Loucy (cell line): Measurements from ENCODE around the gene TCTN3.
A peak's percentile ranks its signal among the peaks of the same experiment; 100 is the strongest.
"Not testable (repeated sequence)": the region's sequence is repeated elsewhere in the genome, so short reads cannot be mapped to it uniquely, and the experiment has no call there.

ENCODE experiments used
- H2AFZ ChIP-seq: fragments of 200-600 bp; sonication (generic); 2 replicates; pipeline ENCODE4 v1.6.0; 2016; ENCODE audit warnings: antibody characterized with exemption, mild to moderate bottlenecking, low read length, moderate library complexity
- H3F3A ChIP-seq: fragments of 200-600 bp; 2 replicates; pipeline ENCODE4 v1.6.0; 2016; ENCODE audit warnings: antibody characterized with exemption, low read depth, mild to moderate bottlenecking
- H3K27me3 ChIP-seq: fragments of 200-600 bp; sonication (generic); 2 replicates; pipeline ENCODE4 v1.6.1; 2014; ENCODE audit warnings: low read length, mild to moderate bottlenecking; ENCODE audit not compliant: insufficient read depth, poor library complexity, severe bottlenecking
- H3K36me3 ChIP-seq: fragments of 200-600 bp; sonication (generic); 2 replicates; pipeline ENCODE4 v1.6.1; 2016; ENCODE audit warnings: low read length; ENCODE audit not compliant: insufficient read depth
- H3K4me1 ChIP-seq: fragments of 200-600 bp; sonication (generic); 2 replicates; pipeline ENCODE4 v1.5.1; 2014; ENCODE audit warnings: low read length, mild to moderate bottlenecking; ENCODE audit not compliant: insufficient read depth, poor library complexity, severe bottlenecking
- H3K4me2 ChIP-seq: fragments of 200-600 bp; sonication (generic); 2 replicates; pipeline ENCODE4 v1.6.0; 2014; ENCODE audit warnings: antibody characterized with exemption, low read length, low read depth, mild to moderate bottlenecking; ENCODE audit not compliant: poor library complexity, severe bottlenecking
- H3K4me3 ChIP-seq: fragments of 200-600 bp; sonication (generic); 2 replicates; pipeline ENCODE4 v1.5.1; 2014; ENCODE audit warnings: low read length, mild to moderate bottlenecking, mixed read lengths; ENCODE audit not compliant: poor library complexity, severe bottlenecking
- H3K79me2 ChIP-seq: fragments of 200-600 bp; sonication (generic); 2 replicates; pipeline ENCODE4 v1.6.1; 2014; ENCODE audit warnings: low read length; ENCODE audit not compliant: insufficient read depth
- H3K9ac ChIP-seq: fragments of 200-600 bp; sonication (generic); 2 replicates; pipeline ENCODE4 v1.6.0; 2014; ENCODE audit warnings: mild to moderate bottlenecking, low read depth, low read length, moderate library complexity; ENCODE audit not compliant: poor library complexity, severe bottlenecking
- H3K9me2 ChIP-seq: fragments of 200-600 bp; sonication (generic); replicated peaks from 2 replicates; pipeline ENCODE4 v1.6.1; 2016; ENCODE audit warnings: low read depth, low read length, mixed read lengths
- H3K9me3 ChIP-seq: fragments of 200-600 bp; sonication (generic); 2 replicates; pipeline ENCODE4 v1.6.1; 2014; ENCODE audit warnings: mild to moderate bottlenecking, antibody characterized with exemption, low read length, low read depth; ENCODE audit not compliant: insufficient read depth
- H4K20me1 ChIP-seq: fragments of 200-600 bp; sonication (generic); 2 replicates; pipeline ENCODE4 v1.6.0; 2014; ENCODE audit warnings: antibody characterized with exemption, low read length, mild to moderate bottlenecking; ENCODE audit not compliant: insufficient read depth, poor library complexity, severe bottlenecking
- EZH2phosphoT487 ChIP-seq: fragments of 200-600 bp; IDR thresholded peaks from 2 replicates; pipeline ENCODE4 v1.6.1; 2018; ENCODE audit warnings: antibody characterized with exemption, mild to moderate bottlenecking, moderate library complexity, borderline replicate concordance
- TF ChIP-seq, protein P1 (sequence below): fragments of 200-600 bp; sonication (generic); conservative IDR thresholded peaks from 2 replicates; pipeline ENCODE4 v1.5.1; 2014; ENCODE audit warnings: mild to moderate bottlenecking, antibody characterized with exemption, low read length

The TCTN3 gene

DNA sequence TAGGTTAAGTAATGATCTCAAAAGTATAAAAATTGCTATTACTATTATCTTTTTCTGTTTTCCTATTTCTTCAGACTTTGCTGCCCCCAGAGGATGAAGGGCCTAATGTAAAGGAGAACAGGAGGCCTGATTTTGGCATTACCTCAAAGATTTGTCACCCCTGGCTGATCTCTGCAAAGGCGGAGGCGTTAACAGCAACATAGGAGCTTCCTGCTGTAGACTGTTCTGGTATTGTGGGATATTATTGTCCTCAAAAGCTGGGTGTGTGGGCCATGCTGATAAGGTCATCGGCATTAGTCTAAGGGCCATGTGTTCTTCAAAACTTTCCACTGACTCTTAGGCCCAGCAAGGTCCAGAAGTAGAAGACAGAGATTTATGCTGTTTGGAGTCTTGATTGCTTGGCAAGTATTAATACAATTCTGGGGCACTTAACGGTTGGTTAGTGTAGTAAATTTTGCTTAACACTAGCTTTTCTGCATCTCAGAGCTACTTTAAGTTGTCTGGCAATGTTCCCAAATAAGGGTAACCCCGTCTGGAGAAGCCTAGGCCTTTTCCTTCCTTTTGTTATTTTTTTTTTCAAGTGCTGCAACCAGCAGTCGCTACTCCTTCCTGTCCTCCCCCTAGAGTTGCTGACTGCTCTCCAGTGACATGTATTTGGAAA lies 48.2 kb upstream of the TCTN3 start:
- Histone ChIP-seq H3F3A (no peaks in the 10 kb centered on the region), H3K36me3 (no peaks in the 10 kb centered on the region), H2AFZ (no peak overlapping the region), H3K4me1 (peaks cover 5% of the 10 kb centered on the region), H3K4me3 (no peak overlapping the region), H4K20me1 (no peaks in the 10 kb centered on the region), H3K9me2 (no peaks in the 10 kb centered on the region), H3K9me3 (no peaks in the 10 kb centered on the region), H3K4me2 (no peak overlapping the region), H3K9ac (no peak overlapping the region), H3K79me2 (no peaks in the 10 kb centered on the region), H3K27me3 (no peaks in the 10 kb centered on the region)
- no peak for TF ChIP-seq EZH2phosphoT487
- TF ChIP-seq, protein P1, sequence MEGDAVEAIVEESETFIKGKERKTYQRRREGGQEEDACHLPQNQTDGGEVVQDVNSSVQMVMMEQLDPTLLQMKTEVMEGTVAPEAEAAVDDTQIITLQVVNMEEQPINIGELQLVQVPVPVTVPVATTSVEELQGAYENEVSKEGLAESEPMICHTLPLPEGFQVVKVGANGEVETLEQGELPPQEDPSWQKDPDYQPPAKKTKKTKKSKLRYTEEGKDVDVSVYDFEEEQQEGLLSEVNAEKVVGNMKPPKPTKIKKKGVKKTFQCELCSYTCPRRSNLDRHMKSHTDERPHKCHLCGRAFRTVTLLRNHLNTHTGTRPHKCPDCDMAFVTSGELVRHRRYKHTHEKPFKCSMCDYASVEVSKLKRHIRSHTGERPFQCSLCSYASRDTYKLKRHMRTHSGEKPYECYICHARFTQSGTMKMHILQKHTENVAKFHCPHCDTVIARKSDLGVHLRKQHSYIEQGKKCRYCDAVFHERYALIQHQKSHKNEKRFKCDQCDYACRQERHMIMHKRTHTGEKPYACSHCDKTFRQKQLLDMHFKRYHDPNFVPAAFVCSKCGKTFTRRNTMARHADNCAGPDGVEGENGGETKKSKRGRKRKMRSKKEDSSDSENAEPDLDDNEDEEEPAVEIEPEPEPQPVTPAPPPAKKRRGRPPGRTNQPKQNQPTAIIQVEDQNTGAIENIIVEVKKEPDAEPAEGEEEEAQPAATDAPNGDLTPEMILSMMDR: 0 out of 2 replicates have a peak, but pooled peaks have one; percentile 23

DNA sequence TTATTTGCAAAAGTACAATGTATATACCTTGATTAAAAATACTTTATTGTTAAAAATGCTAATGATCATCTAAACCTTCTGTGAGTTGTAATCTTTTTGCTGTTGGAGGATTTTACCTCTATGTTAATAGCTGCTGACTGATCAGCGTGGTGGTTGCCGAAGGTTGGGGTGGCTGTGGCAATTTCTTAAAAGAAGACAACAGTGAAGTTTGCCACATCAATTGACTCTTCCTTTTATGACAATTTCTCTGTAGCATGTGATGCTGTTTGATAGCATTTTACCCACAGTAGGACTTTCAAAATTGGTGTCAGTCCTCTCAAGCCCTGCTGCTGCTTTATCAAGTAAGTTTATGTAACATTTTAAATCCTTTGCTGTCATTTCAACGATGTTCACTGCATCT lies 45.3 kb upstream of the TCTN3 start:
- Histone ChIP-seq H3K4me2 (no peak overlapping the region), H3K79me2 (no peaks in the 10 kb centered on the region), H3K9me3 (no peaks in the 10 kb centered on the region), H3K4me3 (no peak overlapping the region), H3K9ac (no peak overlapping the region), H3K4me1 (peaks cover 5% of the 10 kb centered on the region), H3F3A (no peaks in the 10 kb centered on the region), H2AFZ (no peak overlapping the region), H3K36me3 (no peaks in the 10 kb centered on the region), H3K27me3 (no peaks in the 10 kb centered on the region), H3K9me2 (no peaks in the 10 kb centered on the region), H4K20me1 (no peaks in the 10 kb centered on the region)
- TF ChIP-seq EZH2phosphoT487: no peak
- TF ChIP-seq, protein P1: no peak

DNA sequence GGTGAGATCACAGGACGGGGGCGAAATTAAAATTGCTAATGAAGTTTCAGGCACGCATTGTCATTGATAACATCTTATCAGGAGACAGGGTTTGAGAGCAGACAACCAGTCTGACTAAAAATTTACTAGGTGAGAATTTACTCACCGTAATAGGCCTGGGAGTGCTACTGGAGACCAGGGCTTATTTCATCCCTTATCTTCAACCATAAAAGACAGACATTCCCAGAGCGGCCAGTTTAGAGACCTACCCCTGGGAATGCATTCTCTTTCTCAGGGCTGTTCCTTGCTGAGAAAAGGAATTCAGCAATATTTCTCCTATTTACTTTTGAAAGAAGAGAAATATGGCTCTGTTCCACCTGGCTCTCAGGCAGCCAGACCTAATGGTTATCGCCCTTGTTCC lies 39.2 kb upstream of the TCTN3 start:
- H2AFZ ChIP-seq, H3K9ac ChIP-seq, H3K9me2 ChIP-seq, H3F3A ChIP-seq, H3K79me2 ChIP-seq, H3K4me2 ChIP-seq, H3K27me3 ChIP-seq, H3K9me3 ChIP-seq, H3K4me3 ChIP-seq, H3K4me1 ChIP-seq, H4K20me1 ChIP-seq, H3K36me3 ChIP-seq: not testable (repeated sequence)

DNA sequence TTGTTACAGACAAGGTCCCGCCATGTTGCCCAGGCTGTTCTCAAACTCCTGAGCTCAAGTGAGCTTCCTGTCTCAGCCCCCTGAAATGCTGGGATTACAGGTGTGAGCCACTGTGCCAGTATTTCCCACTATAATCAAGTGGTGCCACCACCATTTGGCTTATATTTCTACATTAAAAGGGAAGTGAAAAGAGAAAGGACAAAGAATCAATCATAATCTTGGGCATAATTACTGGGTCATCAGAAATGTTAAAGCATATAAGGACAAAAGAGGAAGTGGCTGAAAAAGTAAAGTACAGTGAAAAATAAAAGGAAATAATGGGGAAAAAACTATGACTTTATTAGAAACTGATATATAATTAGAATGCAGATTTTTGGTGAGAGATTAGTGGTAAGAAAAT lies 36.5 kb upstream of the TCTN3 start:
- H3K36me3 ChIP-seq: no peaks in the 10 kb centered on the region
- H3K4me3 ChIP-seq: no peak overlapping the region
- H3K4me2 ChIP-seq: no peak overlapping the region
- H3K9me3 ChIP-seq: peaks cover 5% of the 10 kb centered on the region; the same call in 1 of the 2 replicates
- no peaks in the 10 kb centered on the region for H3K9me2 ChIP-seq
- no peak overlapping the region for H2AFZ ChIP-seq
- H3K9ac ChIP-seq: no peak overlapping the region
- no peaks in the 10 kb centered on the region for H3K79me2 ChIP-seq
- no peaks in the 10 kb centered on the region for H4K20me1 ChIP-seq
- no peaks in the 10 kb centered on the region for H3K4me1 ChIP-seq
- no peaks in the 10 kb centered on the region for H3K27me3 ChIP-seq
- H3F3A ChIP-seq: no peaks in the 10 kb centered on the region
- TF ChIP-seq, protein P1: no peak
- TF ChIP-seq EZH2phosphoT487: no peak
